IPS-20b (cell line): Measurements from ENCODE around the gene GLIS1.
"Not testable (repeated sequence)": the region's sequence is repeated elsewhere in the genome, so short reads cannot be mapped to it uniquely, and the experiment has no call there.

ENCODE experiments used
- H3K27ac ChIP-seq: one replicate; pipeline ENCODE4 v1.5.1; 2013; ENCODE audit warnings: low read length
- H3K27me3 ChIP-seq: 2 replicates; pipeline ENCODE4 v1.6.1; 2013; ENCODE audit warnings: mild to moderate bottlenecking, low read length, inconsistent platforms; ENCODE audit not compliant: insufficient read depth
- H3K36me3 ChIP-seq: 2 replicates; pipeline ENCODE4 v1.6.1; 2013; ENCODE audit warnings: low read depth, mild to moderate bottlenecking, inconsistent platforms, low read length, moderate library complexity; ENCODE audit not compliant: insufficient read depth
- H3K4me1 ChIP-seq: 2 replicates; pipeline ENCODE4 v1.6.1; 2013; ENCODE audit warnings: mild to moderate bottlenecking, control low read depth, inconsistent platforms, low read length, moderate library complexity; ENCODE audit not compliant: insufficient read depth
- H3K4me3 ChIP-seq: 2 replicates; pipeline ENCODE4 v1.5.1; 2013; ENCODE audit warnings: mild to moderate bottlenecking, low read length, inconsistent platforms
- H3K9ac ChIP-seq: 2 replicates; pipeline ENCODE4 v1.6.1; 2013; ENCODE audit warnings: low read depth, mild to moderate bottlenecking, inconsistent platforms, low read length, moderate library complexity
- H3K9me3 ChIP-seq: 2 replicates; pipeline ENCODE4 v1.6.1; 2013; ENCODE audit warnings: mild to moderate bottlenecking, low read depth, low read length, inconsistent platforms; ENCODE audit not compliant: insufficient read depth

The GLIS1 gene

DNA sequence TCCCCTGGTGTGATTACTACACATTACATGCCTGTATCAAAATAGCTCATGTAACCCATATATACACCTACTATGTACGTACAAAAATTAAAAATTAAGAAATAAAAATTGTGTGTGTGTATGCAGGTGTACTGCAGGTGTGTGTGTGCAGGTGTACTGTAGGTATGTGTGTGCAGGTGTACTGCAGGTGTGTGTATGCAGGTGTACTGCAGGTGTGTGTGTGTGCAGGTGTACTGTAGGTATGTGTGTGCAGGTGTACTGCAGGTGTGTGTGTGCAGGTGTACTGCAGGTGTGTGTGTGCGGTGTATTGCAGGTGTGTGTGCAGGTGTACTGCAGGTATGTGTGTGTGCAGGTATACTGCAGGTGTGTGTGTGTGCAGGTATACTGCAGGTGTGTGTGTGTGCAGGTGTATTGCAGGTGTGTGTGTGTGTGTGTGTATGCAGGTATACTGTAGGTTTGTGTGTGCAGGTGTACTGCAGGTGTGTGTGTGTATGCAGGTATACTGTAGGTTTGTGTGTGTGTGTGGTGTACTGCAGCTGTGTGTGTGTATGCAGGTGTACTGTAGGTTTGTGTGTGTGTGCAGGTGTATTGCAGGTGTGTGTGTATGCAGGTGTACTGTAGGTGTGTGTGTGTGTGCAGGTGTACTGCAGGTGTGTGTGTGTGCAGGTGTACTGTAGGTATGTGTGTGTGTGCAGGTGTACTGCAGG is 183.2 kb downstream of the GLIS1 start:
- not testable (repeated sequence) for H3K9me3 ChIP-seq, H3K9ac ChIP-seq, H3K36me3 ChIP-seq, H3K27ac ChIP-seq, H3K4me3 ChIP-seq
- peaks cover 17% of the 10 kb centered on the region for H3K4me1 ChIP-seq
- peaks cover 11% of the 10 kb centered on the region; the same call in 1 of the 2 replicates for H3K27me3 ChIP-seq

DNA sequence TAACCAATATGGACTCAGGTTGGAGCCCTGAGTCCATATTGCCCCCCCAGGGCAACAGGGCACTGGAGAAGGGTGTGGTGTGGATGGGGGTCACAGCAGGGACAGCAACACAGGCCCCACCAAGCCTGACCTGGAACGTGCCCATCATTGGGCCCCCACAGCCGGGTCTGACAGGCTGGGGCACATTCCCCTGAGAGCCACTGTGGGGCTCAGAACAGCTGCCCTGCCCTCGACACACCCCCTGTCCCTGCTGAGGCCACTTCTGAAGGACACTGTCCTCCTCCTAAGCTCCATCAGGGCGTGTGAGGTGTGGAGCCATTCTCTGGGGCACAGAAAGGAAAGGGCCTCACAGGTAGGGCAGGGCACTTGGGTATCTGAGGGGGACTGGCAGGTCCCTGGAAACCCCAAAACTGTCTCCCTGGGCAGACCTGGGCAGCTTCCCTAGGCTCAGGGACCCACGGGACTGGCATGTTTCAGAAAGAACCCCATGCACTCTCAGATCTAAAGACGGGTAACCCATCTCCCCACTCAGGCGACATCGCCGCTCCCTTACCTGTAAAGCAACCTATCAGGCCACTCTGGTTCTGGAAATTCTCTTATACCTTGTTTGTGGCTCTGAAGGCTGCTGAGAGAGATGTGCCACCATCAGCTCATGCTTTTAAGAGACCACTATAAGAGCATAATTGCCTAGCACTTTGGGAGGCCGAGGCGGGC is 184.2 kb downstream of the GLIS1 start:
- H3K36me3 ChIP-seq, result no peaks in the 10 kb centered on the region
- no peak overlapping the region for H3K27ac ChIP-seq
- peaks cover 17% of the 10 kb centered on the region for H3K4me1 ChIP-seq

DNA sequence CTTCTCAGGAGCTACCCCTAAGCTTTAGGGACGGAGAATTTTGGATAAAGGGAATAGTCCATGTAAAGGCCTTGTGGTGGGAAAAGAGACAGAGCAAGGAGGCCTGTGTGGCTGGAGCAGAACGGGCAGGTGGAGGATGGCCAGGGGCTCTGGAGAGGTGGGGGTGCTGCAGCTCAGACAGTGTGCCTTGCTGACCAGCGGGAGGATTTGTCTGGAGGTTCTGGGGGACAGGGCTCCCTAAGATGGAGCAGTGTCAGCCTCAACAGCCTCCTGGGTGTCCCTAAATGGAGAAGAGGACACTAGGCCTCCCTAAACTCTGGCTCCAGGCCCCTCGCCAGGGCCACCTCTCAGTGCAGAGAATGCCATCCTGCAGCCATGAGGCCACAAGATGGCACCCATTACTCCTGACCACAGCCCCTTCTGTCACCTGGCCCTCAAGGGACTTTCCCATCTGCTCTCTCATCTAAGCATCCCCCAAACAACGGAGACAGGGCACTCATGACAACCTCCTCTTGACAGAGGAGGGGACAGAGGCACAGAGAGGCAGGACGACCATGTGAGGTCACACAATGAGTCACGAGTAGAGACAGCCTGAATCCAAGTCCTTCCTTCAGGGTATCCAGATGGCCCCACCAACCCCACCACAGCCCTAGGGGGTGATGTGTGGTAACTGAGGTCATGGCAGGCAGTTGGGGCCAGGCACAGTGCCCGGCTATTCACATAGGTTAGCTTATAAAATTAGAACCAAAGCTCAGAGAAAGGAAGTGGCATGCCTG is 185.0 kb downstream of the GLIS1 start:
- no peaks in the 10 kb centered on the region for H3K9me3 ChIP-seq
- peaks cover 17% of the 10 kb centered on the region for H3K4me1 ChIP-seq
- peaks cover 11% of the 10 kb centered on the region; the same call in 1 of the 2 replicates for H3K27me3 ChIP-seq
- no peaks in the 10 kb centered on the region for H3K36me3 ChIP-seq
- no peak overlapping the region for H3K9ac ChIP-seq
- no peak overlapping the region for H3K4me3 ChIP-seq
- H3K27ac ChIP-seq, result no peak overlapping the region

More for the DNA sequence above, 184.2 kb downstream of the GLIS1 start:
- peaks cover 11% of the 10 kb centered on the region; the same call in 1 of the 2 replicates for H3K27me3 ChIP-seq
- no peak overlapping the region for H3K4me3 ChIP-seq
- no peaks in the 10 kb centered on the region for H3K9me3 ChIP-seq
- H3K9ac ChIP-seq, result no peak overlapping the region

DNA sequence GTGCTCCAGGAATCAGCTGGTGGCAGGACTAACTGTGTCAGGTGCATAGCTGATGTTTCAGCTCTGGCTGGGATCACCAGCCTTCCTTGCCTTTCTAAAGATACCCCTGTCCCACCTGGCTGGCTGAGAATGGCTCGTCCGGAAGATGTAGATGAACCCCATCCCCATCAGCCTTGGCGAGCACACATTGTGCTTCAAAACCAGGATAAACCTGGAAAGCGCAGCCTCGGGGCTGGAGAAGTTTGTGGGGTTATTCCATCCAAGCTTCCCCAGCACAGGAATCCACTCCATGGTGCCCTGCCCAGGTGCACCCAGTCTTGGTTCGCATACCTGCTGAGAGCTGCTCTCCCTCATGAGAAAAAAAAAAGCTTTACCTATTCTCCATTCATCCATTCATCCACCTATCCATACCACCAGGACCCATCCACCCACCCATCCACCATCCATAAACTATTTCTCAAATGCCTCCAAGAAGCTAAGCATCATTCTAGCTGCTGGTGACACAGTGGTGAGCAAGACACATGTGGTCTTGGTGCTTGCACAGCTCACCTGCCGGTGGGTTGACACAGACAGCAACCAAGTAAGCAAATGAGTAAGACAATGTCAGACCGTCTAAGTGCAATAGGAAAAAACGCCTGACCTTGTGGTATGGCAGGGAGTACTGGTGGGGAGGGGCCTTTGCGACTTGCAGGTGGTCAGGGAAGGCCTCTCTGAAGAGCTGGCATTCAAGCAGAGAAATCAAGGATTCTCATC is 185.8 kb downstream of the GLIS1 start:
- Histone ChIP-seq H3K4me1 (peaks cover 17% of the 10 kb centered on the region), H3K9me3 (no peaks in the 10 kb centered on the region), H3K9ac (no peak overlapping the region), H3K36me3 (no peaks in the 10 kb centered on the region), H3K4me3 (no peak overlapping the region), H3K27ac (no peak overlapping the region), H3K27me3 (peaks cover 6% of the 10 kb centered on the region; the same call in 1 of the 2 replicates)

DNA sequence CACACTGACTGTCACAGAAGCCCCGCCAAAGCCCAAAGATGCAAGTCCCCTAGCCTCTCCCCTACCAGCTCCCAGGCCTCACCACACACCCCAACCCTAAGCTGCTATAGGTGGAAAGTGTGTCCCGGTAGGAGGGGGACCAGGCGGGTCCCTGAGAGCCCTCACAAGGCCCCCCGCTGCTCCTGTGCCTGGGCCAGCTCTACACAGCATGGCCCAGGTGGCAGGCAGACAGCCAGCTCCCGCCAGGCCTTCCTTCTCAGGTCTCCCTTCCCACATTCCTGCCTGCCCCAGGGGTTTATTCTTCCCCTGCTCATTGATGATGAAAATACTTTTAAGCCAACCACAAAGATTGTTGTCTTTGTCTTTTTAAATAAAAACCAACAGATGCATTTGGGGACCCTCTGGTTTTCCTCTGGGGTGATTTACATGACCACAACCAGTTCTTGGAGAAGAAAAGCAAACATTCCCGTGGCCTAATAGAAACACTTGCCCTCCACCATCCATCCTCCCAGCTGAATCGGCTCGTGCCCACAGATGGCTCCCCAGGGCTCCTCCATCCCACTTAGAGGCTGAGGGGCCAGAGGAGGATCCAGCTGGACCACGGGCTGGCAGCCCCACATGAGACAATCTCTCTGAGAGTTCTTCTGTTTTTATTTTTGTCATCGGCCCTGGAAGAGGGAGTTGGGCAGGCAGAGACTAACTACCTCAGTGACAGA is 186.7 kb downstream of the GLIS1 start:
- Histone ChIP-seq H3K9ac (no peak overlapping the region), H3K27ac (no peak overlapping the region), H3K4me3 (no peak overlapping the region), H3K4me1 (peaks cover 17% of the 10 kb centered on the region), H3K27me3 (peaks cover 6% of the 10 kb centered on the region; the same call in 1 of the 2 replicates), H3K9me3 (no peaks in the 10 kb centered on the region), H3K36me3 (no peaks in the 10 kb centered on the region)

DNA sequence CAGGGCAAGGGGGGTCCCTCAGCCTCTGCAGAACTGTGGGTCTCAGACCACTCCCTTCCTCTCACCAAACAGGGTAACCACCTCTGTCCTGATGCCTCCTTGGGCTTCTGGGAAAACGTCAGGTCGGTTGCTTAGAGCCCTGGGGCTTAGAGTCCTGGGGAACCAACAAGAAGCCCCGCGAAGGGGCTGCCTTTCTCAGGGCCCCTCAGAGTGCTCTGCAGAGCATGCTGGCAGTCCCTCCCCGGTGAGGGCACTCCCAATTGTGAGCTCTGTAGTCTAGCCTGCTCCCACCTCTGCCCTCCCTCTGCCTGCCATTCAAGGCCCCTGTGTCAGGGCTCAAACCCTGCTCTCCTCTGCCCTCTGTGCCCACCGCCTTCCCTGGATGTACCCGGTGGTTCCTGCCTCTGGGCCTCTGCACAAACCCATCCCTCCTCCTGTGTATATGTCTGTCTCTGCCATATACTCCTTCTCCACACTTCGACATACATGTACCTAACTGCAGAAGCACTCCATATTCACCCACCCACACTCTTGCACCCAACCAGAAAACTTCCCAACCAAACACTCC is 187.5 kb downstream of the GLIS1 start:
- peaks cover 17% of the 10 kb centered on the region for H3K4me1 ChIP-seq
- H3K36me3 ChIP-seq, result no peaks in the 10 kb centered on the region
- no peak overlapping the region for H3K27ac ChIP-seq
- no peak overlapping the region for H3K4me3 ChIP-seq
- H3K9me3 ChIP-seq, result no peaks in the 10 kb centered on the region
- H3K27me3 ChIP-seq, result peaks cover 6% of the 10 kb centered on the region; the same call in 1 of the 2 replicates
- H3K9ac ChIP-seq, result no peak overlapping the region

DNA sequence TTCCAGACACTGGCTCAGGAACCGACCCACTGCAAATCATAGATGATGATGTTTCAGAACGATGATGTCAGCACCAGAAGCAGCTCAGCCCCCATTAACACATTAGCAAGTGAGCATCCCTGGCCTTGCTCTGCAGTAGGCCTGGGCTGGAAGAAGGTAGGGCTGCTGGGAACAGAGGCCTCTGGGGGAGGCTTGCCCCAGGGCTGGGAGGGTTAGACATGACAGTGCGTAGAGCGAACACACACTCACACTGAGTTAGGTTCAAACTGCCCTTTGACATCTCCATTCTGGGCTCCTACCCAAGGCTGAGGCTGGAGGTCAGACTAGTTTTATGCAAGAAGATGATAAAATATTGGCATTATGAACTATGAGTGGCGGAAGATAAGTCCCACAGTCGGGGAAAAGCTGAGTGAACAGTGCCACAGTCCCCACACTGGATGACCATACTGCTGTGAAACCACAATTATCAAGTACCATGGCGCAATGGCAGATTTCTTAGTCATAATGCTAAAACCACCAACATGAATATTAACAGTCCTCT is 188.7 kb downstream of the GLIS1 start:
- no peak overlapping the region for H3K9ac ChIP-seq
- H3K4me3 ChIP-seq, result no peak overlapping the region
- H3K36me3 ChIP-seq, result no peaks in the 10 kb centered on the region
- H3K27ac ChIP-seq, result no peak overlapping the region
- H3K27me3 ChIP-seq, result peaks cover 6% of the 10 kb centered on the region; the same call in 1 of the 2 replicates
- no peaks in the 10 kb centered on the region for H3K9me3 ChIP-seq
- peaks cover 17% of the 10 kb centered on the region for H3K4me1 ChIP-seq

DNA sequence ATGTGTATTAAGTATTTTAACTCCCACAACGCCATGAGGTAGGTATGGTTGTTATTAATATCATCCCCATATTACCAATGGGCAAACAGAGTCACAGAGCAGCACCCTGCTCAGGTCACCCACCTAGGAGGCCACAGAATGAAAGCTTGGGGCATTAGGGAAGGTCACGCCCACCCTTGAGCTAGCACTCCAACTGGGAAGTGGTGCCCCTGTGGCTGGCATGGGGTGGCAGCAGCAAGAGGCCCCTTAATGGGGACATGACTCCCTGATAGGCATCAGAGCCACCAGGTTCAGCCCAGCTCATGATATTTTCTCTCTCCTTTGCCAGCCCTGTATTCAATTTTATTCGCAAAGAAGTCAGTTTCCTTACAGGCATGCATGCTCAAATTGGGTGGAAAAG is 189.2 kb downstream of the GLIS1 start:
- H3K36me3 ChIP-seq, result no peaks in the 10 kb centered on the region
- no peak overlapping the region for H3K9ac ChIP-seq
- H3K9me3 ChIP-seq, result no peaks in the 10 kb centered on the region
- H3K4me1 ChIP-seq, result peaks cover 17% of the 10 kb centered on the region
- no peak overlapping the region for H3K27ac ChIP-seq
- peaks cover 6% of the 10 kb centered on the region; the same call in 1 of the 2 replicates for H3K27me3 ChIP-seq
- no peak overlapping the region for H3K4me3 ChIP-seq

DNA sequence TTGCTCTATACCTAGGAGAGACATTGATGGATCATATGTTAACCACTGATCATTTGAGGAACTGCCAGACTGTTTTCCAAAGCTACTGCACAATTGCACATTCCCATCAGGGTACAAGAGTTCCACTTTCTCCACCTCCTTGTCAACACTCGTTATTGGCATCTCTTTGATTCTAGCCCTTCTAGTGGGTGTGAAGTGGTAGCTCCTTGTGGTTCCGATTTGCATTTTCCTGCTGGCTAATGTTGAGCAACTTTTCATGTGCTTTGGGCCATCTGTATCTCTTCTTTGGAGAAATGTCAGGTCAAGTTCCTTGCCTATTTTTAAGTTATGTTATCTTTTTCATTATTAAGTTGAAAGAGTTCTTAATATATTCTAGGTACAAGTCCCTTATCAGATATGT is 189.7 kb downstream of the GLIS1 start:
- no peak overlapping the region for H3K27ac ChIP-seq
- H3K9ac ChIP-seq, result no peak overlapping the region
- H3K9me3 ChIP-seq, result no peaks in the 10 kb centered on the region
- H3K4me3 ChIP-seq, result no peak overlapping the region
- peaks cover 17% of the 10 kb centered on the region for H3K4me1 ChIP-seq
- no peaks in the 10 kb centered on the region for H3K36me3 ChIP-seq
- peaks cover 6% of the 10 kb centered on the region; the same call in 1 of the 2 replicates for H3K27me3 ChIP-seq

DNA sequence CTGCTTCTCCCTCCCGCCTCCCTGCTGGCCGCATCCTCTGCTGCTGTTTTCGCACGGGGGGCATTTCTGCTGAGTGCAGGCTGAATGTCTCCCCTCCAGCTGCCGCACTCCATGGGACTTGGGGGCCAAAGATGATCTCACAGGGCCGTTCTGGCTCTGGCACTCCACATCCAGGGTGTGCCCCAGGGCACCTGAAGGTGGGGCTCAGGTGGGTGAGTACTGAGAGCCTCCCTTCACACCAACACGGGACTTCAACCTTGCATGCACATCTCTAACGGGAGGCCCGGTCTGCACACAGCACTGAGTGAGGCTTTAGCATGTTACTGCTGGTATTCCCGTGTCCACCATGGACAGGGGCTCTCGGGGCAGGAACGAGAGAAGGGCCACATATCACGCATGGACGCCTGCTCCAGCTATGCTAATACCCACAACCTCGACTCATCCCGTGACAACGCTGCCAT is 190.9 kb downstream of the GLIS1 start:
- H3K9ac ChIP-seq, result no peak overlapping the region
- H3K27me3 ChIP-seq, result no peaks in the 10 kb centered on the region; the same call in 1 of the 2 replicates
- no peaks in the 10 kb centered on the region for H3K9me3 ChIP-seq
- no peak overlapping the region for H3K27ac ChIP-seq
- no peak overlapping the region for H3K4me3 ChIP-seq
- H3K36me3 ChIP-seq, result no peaks in the 10 kb centered on the region
- H3K4me1 ChIP-seq, result peaks cover 13% of the 10 kb centered on the region
